Mesothelial cell of epicardium (in vitro differentiated cells): ENCODE results near the gene C2orf68. TPM values are rescaled to one million over a fixed set of nuclear protein-coding genes. Genes with fewer than 3 reads are reported as not detected.

Source experiments
- DNase-seq, 2 experiments: peaks; one replicate each; pipeline ENCODE4 v3.0.0; 2021; ENCODE audit warnings: low spot score in 2 of 2; ENCODE audit not compliant: unreplicated experiment in 2 of 2
- H3K27ac Mint-ChIP-seq: 2 replicates; pipeline ENCODE4 v1.8.0; 2021; ENCODE audit warnings: mixed read lengths
- H3K27me3 Mint-ChIP-seq: 2 replicates; pipeline ENCODE4 v1.8.0; 2021; ENCODE audit warnings: low read depth, mixed read lengths
- H3K36me3 Mint-ChIP-seq: 2 replicates; pipeline ENCODE4 v1.8.0; 2021; ENCODE audit warnings: mixed read lengths
- H3K4me1 Mint-ChIP-seq: 2 replicates; pipeline ENCODE4 v1.8.0; 2021; ENCODE audit warnings: mixed read lengths
- H3K4me3 Mint-ChIP-seq: 2 replicates; pipeline ENCODE4 v1.8.0; 2021; ENCODE audit warnings: mild to moderate bottlenecking, moderate library complexity, mixed read lengths
- H3K9me3 Mint-ChIP-seq: 2 replicates; pipeline ENCODE4 v1.8.0; 2021; ENCODE audit warnings: mixed read lengths
- CTCF ChIP-seq: fragments of 200-600 bp; sonication (generic); IDR thresholded peaks from one replicate; pipeline ENCODE4 v1.5.0; 2021; ENCODE audit warnings: antibody characterized with exemption; ENCODE audit not compliant: unreplicated experiment
- total RNA-seq: library from RNA; stranded (reverse); gene quantifications from 3 replicates; pipeline ENCODE4 v1.2.1, GENCODE V29; 2021

C2orf68 gene
- total RNA-seq, 1 donor from 2014 or later, result 74.6 TPM

DNA sequence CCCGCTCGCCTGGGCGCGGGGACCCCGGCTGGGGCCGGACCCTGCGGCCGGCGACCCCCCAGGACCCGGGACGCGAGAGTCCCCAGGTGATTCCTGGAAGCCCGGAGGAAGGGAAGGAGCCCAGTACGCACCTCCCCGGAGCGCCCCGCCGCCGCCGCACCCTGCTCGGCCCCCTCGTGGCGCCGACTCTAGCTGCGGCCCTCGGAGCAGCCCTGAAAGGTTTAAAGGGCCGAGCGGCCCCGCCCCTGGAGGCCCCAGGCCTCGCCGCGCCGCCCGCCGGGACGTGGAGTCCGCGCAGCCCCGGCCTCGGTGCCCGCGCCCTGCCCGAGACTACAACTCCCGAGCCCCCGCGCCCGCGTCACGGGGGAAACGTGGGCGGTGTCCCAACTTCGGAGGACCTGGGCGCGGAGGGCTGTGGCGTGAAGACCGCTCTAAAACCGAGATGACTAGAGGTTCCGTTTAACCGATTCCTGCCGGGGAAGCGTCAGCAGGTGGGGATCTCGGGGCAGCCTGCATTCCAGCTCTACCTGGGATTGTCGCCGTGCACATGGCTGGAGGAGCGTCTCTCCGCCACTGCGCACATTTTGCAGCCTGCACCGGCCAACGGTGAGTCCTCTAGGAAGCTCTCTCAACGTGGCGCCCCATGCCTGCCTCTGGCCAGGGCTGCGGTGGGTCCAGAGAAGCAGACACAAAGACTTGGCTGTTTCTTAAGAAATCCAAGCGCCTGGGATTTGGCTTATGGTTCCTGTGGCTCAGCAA lies 9.2 kb downstream of the C2orf68 start, which contains the start of gene TMEM150A:
TMEM150A (minus strand) TSS at position 223 of the 759 bp plus-strand sequence. CDS start 750 bp downstream, outside the sequence.
- Mint-ChIP-seq H3K9me3 (no peaks in the 10 kb centered on the region), H3K4me3 (peak within 1 kb of the TSS; percentile 81), H3K27ac (peak within 1 kb of the TSS; percentile 93), H3K36me3 (peaks cover 1% of the 10 kb centered on the region), H3K27me3 (no peaks in the 10 kb centered on the region), H3K4me1 (peaks cover 37% of the 10 kb centered on the region)
- TF ChIP-seq CTCF, result no peak
- DNase-seq, result peak; percentile 63 to 83

- TF ChIP-seq CTCF, result no peak
- Mint-ChIP-seq H3K27ac (peak overlapping the region; percentile 83), H3K4me3 (peak overlapping the region; percentile 79), H3K4me1 (peaks cover 33% of the 10 kb centered on the region), H3K9me3 (no peaks in the 10 kb centered on the region), H3K36me3 (no peaks in the 10 kb centered on the region), H3K27me3 (no peaks in the 10 kb centered on the region)
- DNase-seq, result no peak
Measured at GRCh38 chr2:85601771-85602475, 9.9 kb downstream of the C2orf68 start.

DNA sequence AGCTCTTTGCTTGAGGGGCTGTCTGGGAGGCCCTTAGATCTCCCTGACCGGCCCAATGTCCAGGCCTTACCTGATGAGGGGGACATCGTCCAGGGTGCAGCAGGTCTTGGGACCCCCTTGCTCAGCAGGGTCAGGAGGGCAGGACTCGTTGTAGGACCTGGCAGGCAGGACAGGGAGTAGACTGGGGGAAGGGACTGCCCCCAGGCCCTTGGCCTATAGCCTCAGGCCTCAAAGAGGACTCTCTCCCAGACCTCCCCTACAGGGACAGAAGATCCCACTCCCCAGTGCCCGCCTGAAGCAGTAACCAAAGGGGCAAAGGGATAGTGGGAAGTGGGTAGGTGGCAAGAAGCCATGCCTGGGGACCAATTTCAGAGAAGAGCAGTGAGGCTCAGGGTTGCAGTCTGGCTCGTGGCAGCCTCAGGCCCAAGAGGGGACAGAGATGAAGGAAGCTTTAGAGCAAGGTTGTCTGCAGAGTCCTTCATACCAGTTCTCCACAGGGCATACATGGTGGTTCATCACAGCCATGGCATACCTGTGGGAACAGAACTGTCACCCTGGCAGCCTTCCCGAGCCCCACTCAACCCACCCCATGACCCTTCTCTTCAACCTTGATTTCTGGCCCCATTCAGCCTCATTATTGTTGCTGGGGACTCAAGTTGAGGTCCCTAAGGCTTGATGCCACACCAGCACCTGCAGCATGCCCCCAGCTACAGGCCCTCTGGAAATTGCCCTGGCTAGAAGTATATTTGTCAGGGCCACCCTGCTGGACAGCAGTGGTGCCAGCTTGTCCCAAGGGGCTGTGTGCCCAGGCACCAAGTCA lies 10.7 kb downstream of the C2orf68 start:
- H3K9me3 Mint-ChIP-seq, result no peaks in the 10 kb centered on the region

GRCh38 chr2:85600235-85600575 lies 11.7 kb downstream of the C2orf68 start:
- no peaks in the 10 kb centered on the region for H3K36me3 Mint-ChIP-seq
- H3K27ac Mint-ChIP-seq, result no peak overlapping the region
- no peak overlapping the region for H3K4me3 Mint-ChIP-seq
- peaks cover 32% of the 10 kb centered on the region for H3K4me1 Mint-ChIP-seq
- no peak for TF ChIP-seq CTCF
- no peak for DNase-seq
- H3K27me3 Mint-ChIP-seq, result no peaks in the 10 kb centered on the region
- no peaks in the 10 kb centered on the region for H3K9me3 Mint-ChIP-seq

More for the DNA sequence above, 10.7 kb downstream of the C2orf68 start:
- Mint-ChIP-seq H3K4me1 (peaks cover 36% of the 10 kb centered on the region), H3K27me3 (no peaks in the 10 kb centered on the region), H3K36me3 (no peaks in the 10 kb centered on the region), H3K4me3 (peak overlapping the region; percentile 79), H3K27ac (peak overlapping the region; percentile 83)
- no peak for DNase-seq
- TF ChIP-seq CTCF, result no peak

- no peak overlapping the region for H3K27ac Mint-ChIP-seq
- no peak for TF ChIP-seq CTCF
- no peaks in the 10 kb centered on the region for H3K36me3 Mint-ChIP-seq
Measured at GRCh38 chr2:85599468-85600234, 12.2 kb downstream of the C2orf68 start.

More at GRCh38 chr2:85599468-85600234, 12.2 kb downstream of the C2orf68 start:
- DNase-seq, result no peak
- H3K4me1 Mint-ChIP-seq, result peaks cover 29% of the 10 kb centered on the region
- H3K27me3 Mint-ChIP-seq, result no peaks in the 10 kb centered on the region
- H3K9me3 Mint-ChIP-seq, result no peaks in the 10 kb centered on the region
- H3K4me3 Mint-ChIP-seq, result no peak overlapping the region
